H9 (cell line): ENCODE data around the gene RNPEP. TPM values are rescaled to one million over a fixed set of nuclear protein-coding genes. Genes with fewer than 3 reads are reported as not detected.

ENCODE experiments used
- DNase-seq: peaks from one replicate; pipeline ENCODE4 v3.0.0-alpha.2; 2017
- H2AFZ ChIP-seq: one replicate; pipeline ENCODE4 v1.6.1; 2013; ENCODE audit warnings: mild to moderate bottlenecking, low read length, control low read depth, moderate library complexity
- H2AK5ac ChIP-seq: 2 replicates; pipeline ENCODE4 v1.6.1; 2013; ENCODE audit warnings: low read length, control low read depth, mixed read lengths; ENCODE audit not compliant: insufficient read length
- H2BK120ac ChIP-seq: one replicate; pipeline ENCODE4 v1.6.1; 2013; ENCODE audit warnings: low read depth, mild to moderate bottlenecking, low read length, control low read depth, inconsistent platforms; ENCODE audit not compliant: poor library complexity, severe bottlenecking
- H2BK12ac ChIP-seq: 2 replicates; pipeline ENCODE4 v1.6.1; 2013; ENCODE audit warnings: low read length, control low read depth, mixed read lengths, low read depth; ENCODE audit not compliant: insufficient read length
- H2BK15ac ChIP-seq: 2 replicates; pipeline ENCODE4 v1.6.1; 2013; ENCODE audit warnings: low read depth, low read length, control low read depth
- H2BK20ac ChIP-seq: one replicate; pipeline ENCODE4 v1.6.1; 2013; ENCODE audit warnings: low read depth, mild to moderate bottlenecking, low read length, control low read depth, inconsistent platforms; ENCODE audit not compliant: poor library complexity, severe bottlenecking
- H2BK5ac ChIP-seq: 2 replicates; pipeline ENCODE4 v1.6.1; 2013; ENCODE audit warnings: low read length, control low read depth, mixed read lengths; ENCODE audit not compliant: insufficient read length
- H3K14ac ChIP-seq: 2 replicates; pipeline ENCODE4 v1.6.1; 2013; ENCODE audit warnings: low read length, control low read depth; ENCODE audit not compliant: insufficient read depth
- H3K18ac ChIP-seq: 2 replicates; pipeline ENCODE4 v1.6.1; 2013; ENCODE audit warnings: low read depth, mild to moderate bottlenecking, mixed read lengths, low read length, control low read depth; ENCODE audit not compliant: insufficient read length
- H3K23ac ChIP-seq: 2 replicates; pipeline ENCODE4 v1.6.1; 2013; ENCODE audit warnings: low read length, control low read depth, mixed read lengths, low read depth; ENCODE audit not compliant: insufficient read length
- H3K23me2 ChIP-seq: 2 replicates; pipeline ENCODE4 v1.6.1; 2013; ENCODE audit warnings: low read depth, mild to moderate bottlenecking, mixed read lengths, low read length, control low read depth; ENCODE audit not compliant: insufficient read length, poor library complexity, severe bottlenecking
- H3K27ac ChIP-seq: 2 replicates; pipeline ENCODE4 v1.5.1; 2013; ENCODE audit warnings: low read length, control low read depth, mixed read lengths, low read depth; ENCODE audit not compliant: insufficient read length
- H3K27me3 ChIP-seq: 2 replicates; pipeline ENCODE4 v1.6.1; 2013; ENCODE audit warnings: low read length, control low read depth, inconsistent platforms; ENCODE audit not compliant: insufficient read depth
- H3K4ac ChIP-seq: 2 replicates; pipeline ENCODE4 v1.6.1; 2013; ENCODE audit warnings: low read depth, mild to moderate bottlenecking, control low read depth, inconsistent platforms, low read length, moderate library complexity
- H3K4me1 ChIP-seq: 2 replicates; pipeline ENCODE4 v1.6.1; 2013; ENCODE audit warnings: low read length, control low read depth, inconsistent platforms; ENCODE audit not compliant: insufficient read depth
- H3K4me2 ChIP-seq: 2 replicates; pipeline ENCODE4 v1.6.1; 2013; ENCODE audit warnings: low read length, control low read depth, mixed read lengths; ENCODE audit not compliant: insufficient read length, insufficient read depth
- H3K56ac ChIP-seq: 2 replicates; pipeline ENCODE4 v1.6.1; 2013; ENCODE audit warnings: low read depth, mild to moderate bottlenecking, mixed read lengths, low read length, control low read depth; ENCODE audit not compliant: insufficient read length
- H3K79me1 ChIP-seq: 2 replicates; pipeline ENCODE4 v1.6.1; 2013; ENCODE audit warnings: low read depth, mild to moderate bottlenecking, moderate library complexity, low read length, control low read depth, inconsistent platforms; ENCODE audit not compliant: insufficient read depth, poor library complexity, severe bottlenecking
- H3K79me2 ChIP-seq: 2 replicates; pipeline ENCODE4 v1.6.1; 2013; ENCODE audit warnings: low read length, control low read depth, inconsistent platforms; ENCODE audit not compliant: insufficient read depth
- H3K9ac ChIP-seq: 2 replicates; pipeline ENCODE4 v1.6.1; 2013; ENCODE audit warnings: low read length, control low read depth, mixed read lengths; ENCODE audit not compliant: insufficient read length; ENCODE audit errors: extremely low read depth
- H3K9me3 ChIP-seq: one replicate; pipeline ENCODE4 v1.6.1; 2013; ENCODE audit warnings: low read depth, low read length, inconsistent platforms; ENCODE audit not compliant: control insufficient read depth
- H3T11ph ChIP-seq: one replicate; pipeline ENCODE4 v1.6.1; 2013; ENCODE audit warnings: mild to moderate bottlenecking, low read length, control low read depth, inconsistent platforms
- H4K20me1 ChIP-seq: one replicate; pipeline ENCODE4 v1.6.1; 2013; ENCODE audit not compliant: control insufficient read depth, insufficient read length, insufficient read depth
- H4K5ac ChIP-seq: 2 replicates; pipeline ENCODE4 v1.6.1; 2013; ENCODE audit warnings: low read depth, mild to moderate bottlenecking, mixed read lengths, low read length, control low read depth; ENCODE audit not compliant: insufficient read length
- H4K8ac ChIP-seq: replicated peaks from 2 replicates; pipeline ENCODE4 v1.6.1; 2013; ENCODE audit warnings: low read length, control low read depth, mixed read lengths, low read depth; ENCODE audit not compliant: insufficient read length
- H4K91ac ChIP-seq: 2 replicates; pipeline ENCODE4 v1.6.1; 2013; ENCODE audit warnings: low read depth, mild to moderate bottlenecking, moderate library complexity, mixed read lengths, low read length, control low read depth; ENCODE audit not compliant: insufficient read length
- H3K27ac Mint-ChIP-seq, 3 experiments: 2 replicates in 2 of 3; 3 replicates in 1 of 3; pipeline ENCODE4 v1.8.0; 2020 to 2021; ENCODE audit warnings: mixed read lengths in 3 of 3, mild to moderate bottlenecking in 1 of 3, moderate library complexity in 1 of 3
- H3K27me3 Mint-ChIP-seq: 2 replicates; pipeline ENCODE4 v1.8.0; 2021; ENCODE audit warnings: low read depth, mild to moderate bottlenecking, moderate library complexity, mixed read lengths
- H3K36me3 Mint-ChIP-seq, 3 experiments: 2 replicates in 2 of 3; 3 replicates in 1 of 3; pipeline ENCODE4 v1.8.0; 2020 to 2021; ENCODE audit warnings: low read depth in 3 of 3, mixed read lengths in 3 of 3; ENCODE audit not compliant: insufficient read depth in 1 of 3
- H3K4me1 Mint-ChIP-seq, 2 experiments: 2 replicates each; pipeline ENCODE4 v1.8.0; 2020; ENCODE audit warnings: mixed read lengths in 2 of 2
- H3K4me3 Mint-ChIP-seq, 2 experiments: 2 replicates in 1 of 2; 3 replicates in 1 of 2; pipeline ENCODE4 v1.8.0; 2020 to 2021; ENCODE audit warnings: mild to moderate bottlenecking in 2 of 2, mixed read lengths in 2 of 2, moderate library complexity in 1 of 2
- H3K9me3 Mint-ChIP-seq, 2 experiments: 2 replicates in 1 of 2; 3 replicates in 1 of 2; pipeline ENCODE4 v1.8.0; 2020; ENCODE audit warnings: mild to moderate bottlenecking in 2 of 2, mixed read lengths in 2 of 2, moderate library complexity in 1 of 2
- CTCF ChIP-seq: fragments of 200-600 bp; sonication (generic); conservative IDR thresholded peaks from 3 replicates; pipeline ENCODE4 v1.8.0; 2021; ENCODE audit warnings: antibody characterized with exemption, mild to moderate bottlenecking
- WGBS: extraction: QIAGEN DNeasy Blood & Tissue Kit; methylation state at CpG from one replicate; pipeline ENCODE4 v1.1.7; 2013; ENCODE audit warnings: missing lambda C conversion rate, low lambda C conversion rate, mixed read lengths; ENCODE audit not compliant: insufficient read length; ENCODE audit errors: extremely low coverage; 5-methylcytosine and 5-hydroxymethylcytosine counted together
- total RNA-seq: library from RNA; stranded (reverse); gene quantifications from 2 replicates; pipeline ENCODE4 v1.2.1, GENCODE V29; 2021

RNPEP gene
- total RNA-seq, 1 experiment from 2014 or later: 49.9 TPM

DNA sequence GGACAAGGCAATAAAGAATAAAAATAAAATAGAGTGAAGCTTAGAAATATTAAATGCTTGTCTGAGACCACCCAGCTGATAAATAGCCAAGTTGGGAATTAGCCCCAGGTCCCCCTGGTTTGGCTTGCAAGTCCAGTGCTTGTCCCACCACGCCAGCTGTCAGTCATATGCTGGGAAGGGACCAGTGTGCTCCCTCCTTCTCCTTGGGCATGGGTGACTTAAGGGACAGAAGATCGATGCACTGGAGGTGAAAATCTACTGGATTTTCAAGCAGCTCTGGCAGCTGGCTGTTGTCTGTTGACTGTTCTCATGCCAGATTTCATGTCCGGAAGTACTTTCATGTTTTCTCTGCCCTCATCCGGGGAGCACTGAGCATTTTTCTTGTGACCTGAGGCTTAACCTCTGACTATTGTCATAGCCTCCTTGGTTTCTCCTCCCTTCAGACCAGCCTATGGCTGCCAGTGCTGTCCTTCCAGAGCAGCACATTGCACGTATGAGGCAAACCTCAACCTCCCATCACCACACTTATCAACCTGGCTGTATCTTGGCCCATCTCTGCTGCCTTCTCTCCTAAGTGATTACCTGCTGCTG is 48.5 kb upstream of the RNPEP start:
- peaks cover 0 to 3% of the 10 kb centered on the region in 2 experiments; a peak in 3 of 4 replicates for H3K4me1 Mint-ChIP-seq
- H3K27ac Mint-ChIP-seq: no peak overlapping the region
- H2AK5ac ChIP-seq: no peak overlapping the region
- no peak overlapping the region for H2BK15ac ChIP-seq
- H2BK12ac ChIP-seq: no peak overlapping the region
- WGBS: no CpG with 5 or more reads among the region's 5 CpGs
- no peak overlapping the region for H2AFZ ChIP-seq
- peaks cover 2% of the 10 kb centered on the region; the same call in 1 of the 2 replicates for H3K27me3 Mint-ChIP-seq
- H3K9ac ChIP-seq: no peak overlapping the region
- no peaks in the 10 kb centered on the region for H3K23me2 ChIP-seq
- no peak overlapping the region for H3K4me2 ChIP-seq
- no peak overlapping the region for H3K4ac ChIP-seq
- no peak overlapping the region for H3K56ac ChIP-seq
- H3K23ac ChIP-seq: no peak overlapping the region
- no peak overlapping the region for H3K14ac ChIP-seq
- no peak overlapping the region for H4K8ac ChIP-seq
- no peaks in the 10 kb centered on the region for H3K9me3 Mint-ChIP-seq
- no peaks in the 10 kb centered on the region for H3K4me1 ChIP-seq
- H3T11ph ChIP-seq: no peak overlapping the region
- TF ChIP-seq CTCF: no peak
- no peak overlapping the region for H3K4me3 Mint-ChIP-seq
- H3K36me3 Mint-ChIP-seq: no peaks in the 10 kb centered on the region
- no peaks in the 10 kb centered on the region for H3K79me1 ChIP-seq
- no peak overlapping the region for H2BK5ac ChIP-seq
- no peak overlapping the region for H3K27ac ChIP-seq
- H3K79me2 ChIP-seq: no peaks in the 10 kb centered on the region
- no peak overlapping the region for H3K18ac ChIP-seq
- H2BK120ac ChIP-seq: no peak overlapping the region
- no peak overlapping the region for H4K91ac ChIP-seq
- no peak overlapping the region for H2BK20ac ChIP-seq
- no peaks in the 10 kb centered on the region for H4K20me1 ChIP-seq
- H3K9me3 ChIP-seq: no peaks in the 10 kb centered on the region
- no peaks in the 10 kb centered on the region for H3K27me3 ChIP-seq
- no peak for DNase-seq
- H4K5ac ChIP-seq: no peak overlapping the region
